ENCODE results near the gene LAPTM5. TPM values are rescaled to one million over a fixed set of nuclear protein-coding genes. Genes with fewer than 3 reads are reported as not detected.

LAPTM5 gene
- total and polyA plus RNA-seq, 10 of the 15 experiments (the other 5 are each of a cell fraction or from before 2014, with no cell fraction given) = 24.1 to 1,034 (median 687) TPM

DNA sequence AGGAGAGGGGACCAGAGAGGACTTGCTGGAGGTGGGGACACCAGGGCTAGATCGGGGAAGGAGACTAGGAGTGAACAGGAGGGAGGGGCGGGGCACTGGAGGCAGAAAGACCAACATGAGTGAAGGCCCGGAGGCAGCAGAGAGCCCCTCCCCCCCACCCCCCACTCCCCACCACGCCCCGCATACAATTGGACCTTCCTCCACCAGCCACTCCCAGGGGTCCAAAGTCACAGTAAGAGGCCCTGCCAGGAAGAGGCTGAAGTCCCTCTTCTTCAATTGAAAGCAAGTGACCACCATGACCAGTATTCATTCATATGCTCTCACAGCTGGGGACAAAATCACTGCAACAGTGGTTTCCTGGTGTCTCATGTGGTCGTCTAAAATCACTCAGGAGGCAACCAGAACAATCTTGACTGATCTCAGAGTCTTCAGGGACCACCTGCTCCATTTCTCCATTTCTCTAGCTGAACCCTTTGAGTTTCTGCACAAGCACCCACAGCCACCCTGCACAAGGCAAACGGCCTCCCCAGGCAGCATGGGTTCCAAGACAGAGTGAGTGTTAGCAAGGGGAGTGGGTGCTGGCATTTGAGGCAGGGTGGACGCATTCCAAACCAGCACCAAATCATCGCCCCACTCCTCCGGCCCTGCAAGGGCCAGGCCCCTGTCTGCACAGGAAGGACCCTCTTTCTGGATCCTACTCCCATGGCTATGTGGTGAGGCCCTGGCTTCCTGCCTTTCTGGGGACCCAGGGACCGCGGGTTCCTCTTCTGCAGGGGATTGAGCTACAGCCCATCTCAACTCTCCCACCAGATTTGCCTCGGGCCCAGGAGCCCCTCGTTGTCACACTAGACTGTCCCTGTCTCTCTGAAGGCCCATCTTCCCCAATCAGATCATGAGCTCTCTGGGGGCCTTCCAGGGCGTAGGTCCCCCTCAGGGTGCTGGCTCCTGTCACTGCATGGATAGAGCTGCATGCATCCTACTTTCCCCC, 17.0 kb downstream of the LAPTM5 start:
- in situ Hi-C loops (cut with MboI) (no loop called here), intact Hi-C loops (cut with micrococcal nuclease; ENCODE audit: unreplicated experiment) (loop anchor here (5.0 kb wide), 1 partner anchor 37 kb away; no protein-coding TSS in a partner anchor)
- DNase-seq (ENCODE audit: low read depth, low spot score) = no peak
- 56% methylated on average over 12 of the region's 15 CpGs for WGBS (ENCODE audit: insufficient coverage, insufficient replicate concordance, low lambda C conversion rate, missing lambda C conversion rate)
- Histone ChIP-seq H2AFZ (ENCODE audit: control insufficient read depth, low read depth, low read length) (no peak overlapping the region), H3K36me3 (ENCODE audit: control insufficient read depth in 2 of 2, insufficient read depth in 2 of 2, low read length in 1 of 2) (peaks cover 61 to 67% of the 10 kb centered on the region in 2 experiments), H3K4me1 (ENCODE audit: control insufficient read depth, insufficient read depth, low read length) (peaks cover 61% of the 10 kb centered on the region), H3K79me2 (ENCODE audit: control insufficient read depth, insufficient read depth, low read length) (peaks cover 63% of the 10 kb centered on the region), H4K20me1 (ENCODE audit: control insufficient read depth, insufficient read depth) (peaks cover 8% of the 10 kb centered on the region), H3K9me3 (replicated peaks; ENCODE audit: control insufficient read depth, insufficient read depth, low read length) (no peaks in the 10 kb centered on the region), H3K27me3 (replicated peaks in 1 of 2; ENCODE audit: control insufficient read depth in 2 of 2, insufficient read depth in 2 of 2, low read length in 1 of 2) (no peaks in the 10 kb centered on the region), H3K9ac (ENCODE audit: control insufficient read depth, insufficient read depth, low read length) (no peak overlapping the region), H3K27ac (ENCODE audit: control insufficient read depth, insufficient read depth) (peak overlapping the region; percentile 93), H3K4me3 (no peak overlapping the region), H3K4me2 (ENCODE audit: control insufficient read depth, insufficient read depth) (peak overlapping the region; percentile 75)
- FAIRE-seq = no peak
- ChIA-PET CTCF (interaction anchor here (0.7 to 16.5 kb wide), 6 partner anchors 8 to 61 kb away, joined by 3 to 161 read pairs (median 40); partner anchors contain the start of gene LAPTM5), RAD21 (ENCODE audit: unreplicated experiment) (interaction anchor here (0.8 to 14.8 kb wide), 6 partner anchors 8 to 39 kb away, joined by 3 to 462 read pairs (median 8); partner anchors contain the start of gene LAPTM5), POLR2A (interaction anchor here (1.3 to 22.5 kb wide), 2 partner anchors 10 to 20 kb away, joined by 6 to 741 read pairs; partner anchors contain the start of gene LAPTM5), SMC1A (ENCODE audit: uncharacterized antibody, unreplicated experiment) (interaction anchor here (1.0 to 24.8 kb wide), 3 partner anchors 12 to 39 kb away, joined by 6 to 556 read pairs (median 440); partner anchors contain the start of genes LAPTM5 and MATN1)
- TF ChIP-seq SMARCA5 (IDR thresholded peaks at IDR 0.05) (0 out of 2 replicates have a peak, but pooled peaks have one; percentile 11), SMAD5 (IDR thresholded peaks at IDR 0.05; ENCODE audit: low read depth) (no peak), BCL11A (IDR thresholded peaks at IDR 0.05; ENCODE audit: low read depth, low read length) (0 out of 2 replicates have a peak, but pooled peaks have one; percentile 16), EGR1 (IDR thresholded peaks at IDR 0.05; ENCODE audit: borderline replicate concordance in 1 of 2, low read depth in 2 of 2, low read length in 2 of 2) (no peak), ZNF384 (IDR thresholded peaks at IDR 0.05; ENCODE audit: borderline replicate concordance, low read depth, low read length) (no peak), EED (IDR thresholded peaks at IDR 0.05; ENCODE audit: low read depth) (no peak), NFYB (IDR thresholded peaks at IDR 0.05; ENCODE audit: insufficient read depth, low read depth, low read length) (no peak), POLR2AphosphoS5 (IDR thresholded peaks at IDR 0.05; ENCODE audit: low read length) (peak; percentile 64)
- TF ChIP-seq, protein P1, sequence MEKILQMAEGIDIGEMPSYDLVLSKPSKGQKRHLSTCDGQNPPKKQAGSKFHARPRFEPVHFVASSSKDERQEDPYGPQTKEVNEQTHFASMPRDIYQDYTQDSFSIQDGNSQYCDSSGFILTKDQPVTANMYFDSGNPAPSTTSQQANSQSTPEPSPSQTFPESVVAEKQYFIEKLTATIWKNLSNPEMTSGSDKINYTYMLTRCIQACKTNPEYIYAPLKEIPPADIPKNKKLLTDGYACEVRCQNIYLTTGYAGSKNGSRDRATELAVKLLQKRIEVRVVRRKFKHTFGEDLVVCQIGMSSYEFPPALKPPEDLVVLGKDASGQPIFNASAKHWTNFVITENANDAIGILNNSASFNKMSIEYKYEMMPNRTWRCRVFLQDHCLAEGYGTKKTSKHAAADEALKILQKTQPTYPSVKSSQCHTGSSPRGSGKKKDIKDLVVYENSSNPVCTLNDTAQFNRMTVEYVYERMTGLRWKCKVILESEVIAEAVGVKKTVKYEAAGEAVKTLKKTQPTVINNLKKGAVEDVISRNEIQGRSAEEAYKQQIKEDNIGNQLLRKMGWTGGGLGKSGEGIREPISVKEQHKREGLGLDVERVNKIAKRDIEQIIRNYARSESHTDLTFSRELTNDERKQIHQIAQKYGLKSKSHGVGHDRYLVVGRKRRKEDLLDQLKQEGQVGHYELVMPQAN (conservative IDR thresholded peaks at IDR 0.05) = no peak
- BruUV-seq (replicated peaks) = TSS peak; percentile 15
- ATAC-seq = no peak

Data from GM12878 (cell line).